HG02870 (cell line): Measurements from ENCODE around the gene TMC6.

Experiments used
- ATAC-seq: cut with Tn5 transposase; IDR thresholded peaks from one replicate; pipeline ENCODE4 v1.9.1; 2021; ENCODE audit warnings: mild to moderate bottlenecking, moderate library complexity; ENCODE audit not compliant: unreplicated experiment

TMC6 gene

DNA sequence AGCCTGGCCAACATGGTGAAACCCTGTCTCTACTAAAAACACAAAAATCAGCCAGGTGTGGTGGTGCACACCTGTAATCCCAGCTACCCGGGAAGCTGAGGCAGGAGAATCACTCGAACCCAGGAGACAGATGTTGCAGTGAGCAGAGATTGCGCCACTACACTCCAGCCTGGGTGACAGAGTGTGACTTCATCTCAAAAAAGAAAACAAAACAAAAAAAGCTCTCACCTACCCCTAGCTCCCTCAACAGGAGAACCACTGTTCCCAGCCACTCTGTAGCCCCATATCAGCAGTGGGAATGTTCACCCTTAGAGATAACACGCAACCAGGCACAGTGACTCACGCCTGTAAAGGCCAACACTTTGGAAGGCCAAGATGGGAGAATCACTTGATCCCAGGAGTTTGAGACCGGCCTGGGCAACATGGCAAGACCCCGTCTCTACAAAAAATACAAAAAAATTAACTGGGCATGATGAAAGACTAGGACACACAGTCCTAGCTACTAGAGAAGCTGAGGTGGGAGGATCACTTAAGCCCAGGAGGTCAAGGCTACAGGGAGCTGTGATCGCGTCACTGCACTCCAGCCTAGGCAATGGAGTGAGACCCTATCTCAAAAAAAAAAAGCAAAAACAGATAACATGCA lies 7.4 kb upstream of the TMC6 start:
- no peak for ATAC-seq

DNA sequence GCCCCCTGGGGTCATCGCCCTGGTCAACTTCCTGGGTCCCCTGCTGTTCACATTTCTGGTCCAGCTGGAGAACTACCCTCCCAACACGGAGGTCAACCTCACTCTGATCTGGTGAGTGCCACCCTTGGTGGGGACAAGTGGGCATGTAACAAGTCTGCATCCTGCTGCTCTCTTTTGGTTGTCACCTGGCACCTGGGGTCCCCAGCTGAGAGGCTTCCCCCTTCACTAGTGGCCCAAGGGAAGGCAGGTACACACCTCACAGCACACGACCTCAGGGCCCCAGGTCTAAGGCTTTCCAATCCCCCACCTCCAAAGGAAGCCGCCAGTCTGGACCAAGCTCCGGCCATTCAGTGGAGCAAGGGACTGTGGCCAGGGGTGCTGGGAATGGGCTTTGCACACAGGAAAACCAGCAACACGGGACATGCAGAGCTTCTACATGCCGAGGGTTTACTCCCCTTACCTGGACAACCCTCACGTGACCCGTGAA lies 6.4 kb upstream of the TMC6 start:
- ATAC-seq: no peak

DNA sequence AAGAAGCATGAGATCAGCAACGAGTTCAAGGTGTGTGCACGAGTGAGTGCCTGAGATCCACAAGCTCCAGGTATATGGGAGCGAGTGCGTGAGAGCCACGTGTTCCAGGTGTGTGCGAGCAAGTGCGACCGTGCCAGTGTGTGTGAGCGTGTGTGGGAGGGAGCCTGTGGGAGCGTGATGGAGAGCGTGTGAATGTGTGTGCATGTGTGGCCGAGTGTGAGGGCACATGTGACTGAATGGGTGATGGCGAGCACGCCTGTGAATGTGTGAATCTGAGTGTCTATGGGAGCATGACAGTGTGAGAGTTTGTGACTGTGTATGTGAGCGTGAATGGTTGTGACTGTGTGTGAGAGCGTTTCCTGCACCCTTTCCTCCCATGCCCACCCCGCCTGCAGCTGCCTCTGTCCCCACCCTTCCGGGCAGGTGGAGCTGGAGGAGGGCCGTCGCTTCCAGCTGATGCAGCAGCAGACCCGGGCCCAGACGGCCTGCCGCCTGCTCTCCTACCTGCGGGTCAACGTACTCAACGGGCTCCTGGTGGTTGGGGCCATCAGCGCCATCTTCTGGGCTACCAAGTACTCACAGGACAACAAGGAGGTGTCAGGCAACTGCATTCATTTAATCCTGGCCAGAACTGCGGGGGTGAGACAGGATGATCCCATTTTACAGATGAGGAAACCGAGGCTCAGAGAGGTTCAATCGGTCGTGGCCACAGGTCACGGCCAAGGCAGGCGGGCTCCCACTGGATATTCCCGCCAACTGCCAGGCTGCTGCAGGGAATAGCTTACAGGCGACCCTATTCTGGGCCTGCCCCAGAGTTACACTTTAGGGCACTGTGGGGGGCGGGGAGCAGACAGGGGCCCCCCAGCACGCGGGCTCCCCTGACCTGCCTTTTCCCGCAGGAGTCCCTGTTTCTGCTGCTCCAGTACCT lies 5.7 kb upstream of the TMC6 start:
- ATAC-seq: no peak

DNA sequence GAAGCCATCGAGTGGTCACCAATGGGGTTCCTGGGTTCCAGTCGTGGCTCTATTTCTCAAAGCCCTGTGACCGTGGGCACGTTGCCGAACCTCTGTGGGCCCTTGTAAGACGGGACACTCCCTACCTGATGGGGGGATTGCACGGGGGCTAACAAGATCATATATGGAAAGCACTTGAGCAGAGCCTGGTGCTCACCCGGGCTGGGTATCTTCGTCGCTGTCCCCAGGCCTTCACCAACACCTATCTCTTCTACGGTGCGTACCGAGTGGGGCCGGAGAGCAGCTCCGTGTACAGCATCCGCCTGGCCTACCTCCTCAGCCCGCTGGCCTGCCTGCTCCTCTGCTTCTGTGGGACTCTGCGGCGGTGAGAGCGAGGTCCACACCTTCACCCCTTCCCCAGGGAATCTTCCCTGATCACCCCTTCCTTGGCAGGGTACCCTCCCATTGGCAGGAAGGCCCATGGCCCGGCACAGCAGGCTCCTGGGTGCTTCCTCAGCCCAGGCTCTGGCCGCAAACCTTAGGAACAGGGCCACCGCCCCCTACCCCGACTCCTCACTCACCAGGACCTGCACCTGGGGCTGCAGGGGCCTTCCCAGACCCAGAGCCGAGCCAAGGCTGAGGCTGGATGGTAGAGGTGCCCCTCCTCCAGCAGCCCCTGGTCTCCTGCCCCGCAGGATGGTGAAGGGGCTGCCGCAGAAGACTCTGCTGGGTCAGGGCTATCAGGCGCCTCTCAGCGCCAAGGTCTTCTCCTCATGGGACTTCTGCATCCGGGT lies 4.8 kb upstream of the TMC6 start:
- no peak for ATAC-seq

DNA sequence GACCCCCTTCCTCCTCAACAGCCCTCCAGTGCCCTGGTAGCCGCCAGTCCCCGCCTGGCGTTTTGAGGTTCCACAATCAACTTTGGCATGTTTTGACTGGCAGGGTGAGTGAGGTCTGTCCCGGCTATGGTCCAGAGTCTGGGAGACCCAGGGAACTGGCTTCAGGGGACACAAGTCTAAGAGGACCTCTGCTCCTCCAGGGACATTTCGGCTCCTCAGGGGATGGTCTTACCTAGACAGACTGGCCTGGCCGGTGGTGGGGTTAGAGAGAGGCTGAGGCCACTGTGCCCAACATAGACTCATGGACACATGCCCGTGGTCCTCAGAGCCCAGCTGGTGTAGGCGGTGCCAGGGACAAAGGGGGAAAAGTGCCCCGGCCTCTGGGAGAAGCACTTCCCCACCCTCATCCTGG lies 4.2 kb upstream of the TMC6 start:
- no peak for ATAC-seq

DNA sequence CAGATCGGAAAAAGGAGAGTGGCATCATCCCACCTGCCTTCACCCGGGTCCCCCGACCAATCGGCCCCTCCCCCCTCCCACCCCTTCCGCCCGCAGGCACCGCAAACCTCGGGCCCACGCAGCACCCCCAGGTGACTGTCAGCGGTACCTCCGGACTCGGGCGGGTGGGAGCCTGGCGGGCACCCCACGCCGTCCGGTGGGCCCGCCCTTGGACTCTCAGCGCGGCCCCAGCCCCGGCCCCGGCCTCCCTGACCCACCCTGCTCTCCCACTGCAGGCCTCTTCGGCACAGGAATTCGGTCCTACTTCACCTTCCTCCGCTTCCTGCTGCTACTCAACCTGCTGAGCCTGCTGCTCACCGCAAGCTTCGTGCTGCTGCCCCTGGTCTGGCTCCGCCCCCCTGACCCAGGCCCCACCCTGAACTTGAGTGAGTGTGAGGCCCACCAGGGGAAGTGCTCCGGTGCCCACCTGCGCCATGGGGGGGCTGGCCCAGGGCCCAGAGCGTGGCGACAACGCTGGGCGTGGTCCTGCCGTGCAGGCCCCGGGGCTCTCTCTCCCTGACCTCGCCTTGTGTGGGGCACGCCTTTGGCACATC lies 3.6 kb upstream of the TMC6 start:
- no peak for ATAC-seq

DNA sequence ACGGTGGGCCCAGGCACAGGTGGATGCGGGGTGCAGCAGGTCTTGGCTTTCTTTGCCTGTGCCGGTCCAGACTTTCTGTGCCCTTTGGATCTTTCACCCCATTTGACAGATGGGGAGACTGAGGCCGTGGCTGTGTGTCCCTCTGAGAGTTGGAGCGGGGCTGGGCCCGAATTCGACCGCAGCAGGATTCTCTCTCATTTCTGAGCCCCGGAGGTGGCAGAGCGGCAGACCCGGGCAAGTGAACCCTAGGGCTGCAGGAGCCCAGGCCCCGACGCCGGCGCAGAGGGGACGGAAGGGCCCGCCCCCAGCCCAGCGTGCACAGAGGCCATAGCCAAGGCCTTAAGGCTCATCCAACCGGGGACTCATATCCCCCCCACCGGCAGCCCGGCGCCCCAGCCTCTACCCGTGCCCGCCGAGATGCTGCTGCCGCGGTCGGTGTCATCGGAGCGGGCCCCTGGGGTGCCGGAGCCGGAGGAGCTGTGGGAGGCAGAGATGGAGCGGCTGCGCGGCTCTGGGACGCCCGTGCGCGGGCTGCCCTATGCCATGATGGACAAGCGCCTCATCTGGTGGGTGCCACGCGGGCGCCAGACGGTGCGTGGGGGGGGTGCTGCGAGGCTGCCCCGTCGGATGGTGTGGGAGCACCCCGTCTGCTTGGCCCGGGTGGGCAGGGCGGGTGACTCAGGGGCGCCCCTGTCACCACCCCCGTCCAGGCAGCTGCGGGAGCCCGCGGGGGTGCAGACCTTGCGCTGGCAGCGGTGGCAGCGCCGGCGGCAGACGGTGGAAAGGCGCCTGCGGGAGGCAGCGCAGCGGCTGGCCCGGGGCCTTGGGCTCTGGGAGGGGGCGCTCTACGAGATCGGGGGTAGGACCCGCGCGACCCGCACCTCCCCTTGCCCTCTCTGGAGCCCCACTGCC lies 2.9 kb upstream of the TMC6 start:
- no peak for ATAC-seq

DNA sequence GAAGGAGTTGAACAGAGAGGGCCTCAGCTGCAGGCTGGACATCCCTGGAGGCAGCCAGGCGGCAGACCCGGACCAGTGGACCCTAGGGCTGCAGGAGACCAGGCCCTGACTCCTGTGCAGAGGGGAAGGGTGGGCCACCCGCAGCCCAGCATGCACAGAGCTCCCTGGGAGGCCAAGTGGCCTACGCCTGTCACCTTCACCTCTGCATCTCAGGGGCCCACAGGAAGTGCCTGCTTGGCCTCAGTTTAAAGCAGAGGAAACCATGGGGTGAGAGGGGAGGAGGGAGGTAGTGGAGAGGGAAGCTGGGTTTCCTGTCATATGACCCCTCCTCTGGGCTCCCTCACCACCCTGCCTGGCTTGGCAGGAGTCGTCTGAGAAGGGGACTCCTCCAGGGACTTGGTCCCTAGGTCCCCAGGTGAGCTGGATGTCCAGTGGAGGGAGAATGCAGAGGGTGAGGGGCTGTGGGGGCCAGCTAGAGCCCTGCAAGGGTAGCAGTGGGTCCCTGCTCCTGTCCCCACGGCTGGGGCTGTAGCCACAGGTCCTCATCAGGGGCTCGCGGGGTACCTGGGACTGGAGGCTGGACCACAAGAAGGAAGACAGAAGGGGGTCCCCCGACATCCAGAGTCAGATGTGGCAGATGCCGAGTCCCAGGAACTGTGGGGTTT lies 2.0 kb upstream of the TMC6 start, which contains the start of gene TMC8:
Gene TMC8 (plus strand): TSS at position 335 of the 665 bp plus-strand sequence. CDS start 818 bp downstream, outside the sequence.
- no peak for ATAC-seq

DNA sequence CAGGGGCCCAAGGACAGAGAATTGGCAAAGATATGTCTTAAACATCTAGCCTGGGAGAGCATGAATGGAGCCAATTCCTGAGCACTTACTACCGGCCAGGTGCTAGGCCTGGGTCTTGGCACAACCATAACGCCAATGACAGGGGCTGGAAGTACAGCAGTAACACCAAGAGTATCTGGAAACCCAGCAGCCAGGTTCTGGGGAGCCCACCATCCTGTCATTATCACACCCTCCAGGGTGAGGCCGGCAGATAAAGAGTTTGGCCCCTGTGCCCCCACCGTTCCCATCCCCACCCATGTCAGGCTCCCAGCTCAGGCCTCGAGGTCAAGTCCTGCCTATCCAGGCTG lies 1.5 kb upstream of the TMC6 start:
- ATAC-seq: no peak

DNA sequence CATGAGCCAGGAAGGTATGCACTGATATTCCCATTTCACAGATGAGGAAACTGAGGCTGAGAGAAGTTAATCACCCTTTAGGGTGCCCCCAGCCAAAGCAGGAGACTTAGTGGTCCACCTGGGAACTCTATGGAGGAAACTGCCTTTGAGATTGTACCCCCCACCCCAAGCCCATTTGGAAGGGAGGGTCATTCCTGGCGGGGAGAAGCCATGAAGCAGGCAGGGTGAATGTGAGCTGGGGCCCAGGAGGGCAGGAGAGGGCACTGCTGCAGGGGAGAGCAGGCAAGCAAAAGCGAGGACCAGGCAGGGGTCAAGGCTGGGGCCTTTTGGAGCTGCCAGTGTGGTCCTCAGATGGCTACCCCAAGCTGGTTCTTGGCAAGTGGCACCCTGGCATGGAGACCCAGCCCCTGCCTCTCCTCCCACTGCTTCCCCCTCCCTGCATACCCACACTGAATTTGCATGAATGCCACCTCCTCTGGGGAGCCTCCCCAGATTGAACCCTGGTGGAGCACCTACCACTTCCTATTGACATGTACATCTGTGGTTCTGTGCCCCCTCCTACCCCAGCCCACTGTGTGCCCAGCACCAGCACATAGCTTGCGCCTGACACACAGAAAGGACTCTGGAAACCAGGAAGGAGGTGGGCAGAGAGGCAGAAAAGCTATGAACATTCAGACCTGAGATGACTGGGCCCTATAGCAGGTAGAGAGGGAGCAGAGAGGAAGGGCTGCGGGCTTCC lies 965 bp upstream of the TMC6 start:
- no peak for ATAC-seq

DNA sequence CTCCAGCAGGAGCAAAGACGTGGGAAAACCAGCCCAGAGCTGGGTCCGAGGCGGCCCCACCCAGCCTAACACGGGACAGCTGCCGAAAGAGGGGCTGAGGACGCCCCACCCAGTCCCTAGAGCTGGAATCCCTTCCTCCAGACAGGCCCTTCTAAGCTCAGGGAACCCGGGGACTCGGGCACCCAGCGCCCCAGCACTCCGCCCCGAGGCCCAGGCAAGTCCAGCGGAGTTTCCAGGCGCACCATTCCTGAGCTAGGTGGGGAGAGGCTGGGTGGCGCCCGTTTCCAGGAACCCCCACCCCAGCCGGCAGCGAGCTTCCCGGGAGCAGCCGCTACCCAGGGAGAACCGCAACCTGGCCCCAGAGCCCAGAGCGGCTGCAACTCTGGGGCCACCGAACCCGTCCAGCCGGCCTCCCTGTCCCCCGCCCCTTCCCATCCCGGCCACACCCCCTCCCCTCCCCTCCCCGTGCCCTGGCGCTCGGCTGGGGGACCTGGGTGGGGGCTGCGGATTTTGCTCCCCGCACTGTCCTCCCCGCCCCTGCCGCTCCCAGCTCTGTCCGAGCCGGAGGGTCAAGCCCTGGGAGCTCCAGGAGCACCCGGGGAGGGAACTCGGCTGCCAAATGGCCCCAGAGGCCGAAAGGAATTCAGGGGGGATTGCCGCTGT lies 536 bp downstream of the TMC6 start:
- ATAC-seq: no peak

DNA sequence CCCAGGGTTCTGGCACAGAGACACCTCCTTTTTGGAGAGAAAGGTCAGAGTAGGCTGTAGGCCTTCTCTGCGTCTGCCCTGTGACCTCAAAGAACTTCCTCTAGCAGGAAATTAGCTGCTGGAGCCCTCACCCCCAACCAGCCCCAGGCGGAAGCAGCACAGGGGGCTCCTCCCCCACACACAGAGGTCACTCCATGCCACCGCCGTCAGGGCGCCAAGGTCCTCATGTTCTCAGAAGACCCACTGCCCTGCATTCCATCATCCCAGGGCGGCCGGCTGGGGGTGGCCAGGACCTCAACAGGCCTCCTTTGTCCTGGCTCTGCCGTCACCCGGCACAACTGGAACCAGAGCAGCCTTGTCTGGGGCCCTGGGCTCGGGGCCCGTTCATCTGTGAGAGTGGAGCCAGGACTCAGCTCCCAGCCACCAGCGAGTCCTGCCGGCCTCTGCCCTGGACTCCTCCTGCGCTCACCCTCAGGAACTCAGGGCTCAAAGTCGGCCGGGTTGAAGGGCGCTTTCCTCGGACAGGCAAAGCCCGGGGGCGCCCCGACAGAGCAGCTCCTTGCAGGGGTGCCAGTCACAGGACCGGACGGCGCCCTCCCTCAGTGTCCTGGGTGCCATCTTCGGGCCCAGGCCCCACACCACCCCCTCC lies 1.2 kb downstream of the TMC6 start:
- no peak for ATAC-seq

DNA sequence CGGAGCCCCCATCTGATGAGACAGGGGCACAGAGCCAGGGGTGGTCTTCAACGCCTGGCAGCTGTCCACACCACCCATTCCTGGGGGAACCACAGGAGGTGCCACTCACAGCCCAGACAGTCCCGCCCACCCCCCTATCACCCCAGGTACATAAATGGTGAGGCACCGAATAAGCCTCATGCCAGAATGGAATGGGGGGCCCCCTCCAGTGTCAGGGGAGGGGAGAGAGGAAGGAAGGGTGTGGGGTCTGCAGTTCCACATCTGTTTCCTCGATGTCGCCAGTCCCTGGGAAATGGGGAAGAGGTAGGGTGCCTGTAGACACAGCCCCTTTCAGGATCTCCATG lies 1.7 kb downstream of the TMC6 start:
- no peak for ATAC-seq

DNA sequence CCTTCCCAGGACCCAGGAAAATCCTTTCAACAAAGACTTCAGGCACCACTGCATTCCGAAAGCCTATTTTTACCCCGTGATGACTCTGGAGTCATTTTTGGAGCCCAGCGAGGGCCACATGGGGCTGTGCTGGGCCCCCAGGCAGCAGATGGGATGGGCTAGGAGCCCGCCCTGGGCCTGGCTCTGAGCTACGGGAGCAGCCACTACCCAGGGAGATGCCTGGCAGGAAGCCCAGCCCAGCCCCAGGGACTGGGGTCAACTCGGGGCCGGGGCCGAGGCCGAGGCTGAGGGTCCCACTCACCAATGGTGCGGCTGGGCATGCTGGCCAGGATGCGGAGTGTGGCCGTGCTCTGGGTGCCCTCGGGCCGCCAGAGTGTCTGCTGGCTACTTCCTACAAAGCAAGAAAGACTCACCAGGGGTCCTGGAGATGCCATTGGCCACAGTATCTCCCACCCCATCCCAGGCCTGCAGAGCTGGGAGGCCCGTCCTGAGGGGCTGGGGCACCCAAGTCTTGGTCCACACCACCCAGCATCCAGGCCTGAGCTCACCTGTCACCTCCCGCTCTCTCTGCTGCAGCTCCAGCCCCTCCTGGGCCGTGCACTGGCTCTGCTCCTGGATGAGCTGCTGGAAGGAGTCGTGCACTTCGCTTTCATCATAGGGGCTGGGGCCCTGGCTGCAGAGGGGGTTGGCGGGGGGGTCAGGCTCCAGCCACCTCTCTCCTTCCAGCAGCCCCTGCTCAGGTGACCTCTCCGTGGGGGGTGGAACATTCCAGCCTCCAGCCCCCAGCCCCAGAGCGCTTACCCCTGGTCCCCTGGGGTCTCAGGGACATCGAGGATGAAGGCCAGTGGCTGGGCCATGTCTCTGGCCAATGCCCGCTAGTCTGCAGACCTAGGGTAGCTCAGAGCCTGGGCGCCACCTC lies 2.3 kb downstream of the TMC6 start:
- ATAC-seq: no peak

DNA sequence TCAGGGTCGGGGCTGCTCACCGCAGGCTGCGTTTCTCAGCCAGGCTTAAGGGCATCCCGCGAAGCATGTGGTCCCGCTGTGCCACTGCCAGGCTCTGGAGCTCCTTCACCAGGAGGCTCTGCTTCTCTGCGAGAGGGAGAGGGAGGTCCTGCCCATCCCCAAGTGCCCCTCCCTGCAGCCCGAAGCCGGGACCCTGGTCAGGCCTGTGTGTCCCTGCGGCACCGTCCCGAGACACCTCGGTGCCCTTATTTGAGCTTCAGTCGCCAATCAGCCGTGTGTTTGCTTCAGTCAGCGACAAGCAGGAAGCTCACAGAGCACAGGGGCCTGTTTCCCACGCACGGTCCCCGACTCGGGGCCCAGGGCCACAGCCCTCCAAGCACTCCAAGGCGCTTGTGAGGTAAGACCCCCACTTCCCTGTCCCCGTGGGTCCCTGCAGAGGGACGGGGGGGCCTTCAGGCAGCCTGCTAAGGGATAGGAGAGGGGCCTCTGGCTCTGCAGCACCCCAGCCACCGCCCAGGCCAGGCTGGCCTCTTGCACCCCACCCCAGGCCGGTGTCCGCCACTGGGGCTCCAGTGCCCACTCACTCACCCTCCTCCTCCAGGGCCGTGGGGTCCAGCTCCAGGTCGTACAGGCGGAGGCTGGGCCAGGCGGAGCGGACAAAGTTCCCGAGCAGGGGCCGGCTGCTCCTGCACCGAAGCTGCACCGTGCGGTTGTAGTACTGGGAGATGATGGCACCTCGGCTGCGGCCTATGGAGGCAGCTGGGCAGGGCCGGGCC lies 3.2 kb downstream of the TMC6 start:
- ATAC-seq: no peak

DNA sequence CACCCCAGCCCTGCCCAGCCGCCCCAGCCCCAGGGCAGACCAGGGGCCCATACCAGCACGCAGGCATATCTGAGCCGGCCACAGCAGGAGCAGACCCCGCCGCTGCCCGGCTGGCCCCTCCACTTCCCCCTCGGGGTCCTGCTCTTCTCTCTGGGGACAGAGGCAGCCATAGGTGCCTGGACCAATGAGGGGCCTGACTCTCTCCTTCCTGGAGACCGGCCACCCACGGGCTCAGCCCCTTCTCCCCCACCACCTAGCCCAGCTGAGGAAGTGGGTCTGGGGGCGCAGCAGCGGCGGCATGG lies 3.8 kb downstream of the TMC6 start:
- ATAC-seq: no peak
